GM21529 (cell line): ENCODE data around the gene CETN1.
A peak's percentile ranks its signal among the peaks of the same experiment; 100 is the strongest.

Experiments
- ATAC-seq: cut with Tn5 transposase; IDR thresholded peaks from one replicate; pipeline ENCODE4 v1.9.1; 2021; ENCODE audit not compliant: unreplicated experiment

Gene CETN1

GRCh38 chr18:574865-575645 lies 5.1 kb upstream of the CETN1 start:
- no peak for ATAC-seq

DNA sequence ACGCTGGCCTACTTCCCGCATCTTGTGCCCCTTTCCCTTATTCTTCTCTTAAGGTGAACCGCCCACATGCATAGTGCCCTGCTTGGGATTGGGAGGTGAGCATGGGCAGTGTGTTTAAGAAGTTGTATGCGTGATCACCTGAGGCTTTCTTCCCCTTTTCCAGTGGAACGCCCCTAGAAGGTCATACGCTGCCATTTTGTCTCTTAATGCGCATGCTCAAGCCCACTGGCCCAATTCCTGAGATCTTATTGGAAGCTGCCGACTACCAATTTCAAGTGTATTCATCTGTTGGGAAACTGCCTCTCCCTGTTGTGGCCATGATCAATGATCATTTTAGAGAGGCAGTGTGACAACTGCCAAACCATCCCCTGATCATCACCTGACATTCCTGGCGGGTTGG lies 3.3 kb upstream of the CETN1 start:
- ATAC-seq, result no peak

DNA sequence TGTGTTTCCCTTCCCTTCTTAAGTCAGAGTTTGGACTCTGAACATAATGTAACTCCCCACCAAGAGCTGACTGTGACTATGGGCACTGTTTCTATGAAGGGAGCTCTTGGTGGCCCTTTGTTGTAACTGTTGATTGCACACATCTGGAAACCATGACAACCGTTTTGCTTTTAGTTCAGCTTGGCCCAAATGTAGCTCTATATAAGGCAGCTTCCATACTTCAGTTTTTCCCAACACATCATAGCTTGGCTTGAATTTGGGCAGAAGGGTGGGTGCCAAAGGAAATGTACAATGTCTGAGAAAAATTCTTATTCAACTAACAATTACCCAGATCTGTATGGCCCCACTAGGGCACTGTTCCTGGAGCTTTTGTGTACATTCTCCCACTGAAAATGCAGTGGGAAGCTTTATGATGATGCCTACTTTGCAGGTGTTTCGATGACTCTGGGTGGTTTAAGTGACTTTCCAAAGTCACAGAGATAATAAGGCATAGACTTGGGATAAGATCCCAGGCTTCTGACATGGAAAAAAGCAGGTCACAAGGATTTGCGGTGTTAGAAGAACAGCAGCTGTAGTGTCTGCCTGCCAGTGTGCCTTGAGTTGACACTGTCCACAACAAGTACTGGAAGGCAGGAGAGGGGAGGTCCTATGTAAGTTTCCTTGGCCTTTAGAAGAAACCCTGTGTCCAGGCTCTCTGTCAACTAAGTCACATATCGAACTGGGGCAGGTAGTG lies 2.4 kb upstream of the CETN1 start:
- ATAC-seq, result no peak

GRCh38 chr18:579238-579637 lies 942 bp upstream of the CETN1 start:
- no peak for ATAC-seq

DNA sequence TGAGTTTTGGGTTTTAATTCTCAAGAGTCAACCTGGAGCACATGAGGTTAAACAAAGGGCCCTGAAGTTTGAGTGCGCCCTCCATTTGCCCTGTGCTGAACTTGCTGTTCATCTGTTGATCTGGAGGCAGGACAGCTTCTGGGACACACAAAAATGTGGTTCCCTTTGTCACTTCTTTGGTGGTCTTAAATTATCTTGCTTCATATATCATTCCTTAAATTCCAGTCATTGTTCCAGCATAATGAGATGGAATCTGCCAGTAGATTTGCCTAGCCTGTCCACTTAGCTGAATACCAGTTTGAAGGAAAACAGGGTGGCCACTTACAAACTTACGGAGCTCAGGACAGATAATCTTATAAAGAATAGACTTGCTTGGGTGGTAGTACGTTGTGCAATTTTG lies 916 bp downstream of the CETN1 start:
- ATAC-seq, result no peak

DNA sequence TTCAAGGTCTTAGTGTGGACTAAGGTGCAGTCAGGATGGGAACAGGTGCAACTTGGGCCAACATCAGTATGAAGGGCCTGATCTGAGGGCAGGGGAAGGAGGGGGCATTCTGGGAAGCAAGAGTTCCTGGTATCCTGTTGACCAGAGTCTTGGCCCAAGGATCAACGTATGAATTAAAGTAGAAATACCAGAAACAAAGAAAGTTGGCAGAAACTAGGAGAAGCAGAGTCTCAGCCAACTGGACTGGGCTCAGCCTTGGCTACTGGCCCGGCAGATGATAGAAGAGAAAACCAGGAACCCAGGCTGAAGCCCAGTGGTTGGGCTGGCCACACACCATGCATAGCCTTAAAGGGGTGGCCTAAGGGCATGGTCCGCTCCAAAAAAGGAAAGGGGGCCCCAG lies 2.3 kb downstream of the CETN1 start:
- ATAC-seq, result no peak

- no peak for ATAC-seq
These were observed 14.9 kb downstream of the CETN1 start for GRCh38 chr18:595068-595467.

DNA sequence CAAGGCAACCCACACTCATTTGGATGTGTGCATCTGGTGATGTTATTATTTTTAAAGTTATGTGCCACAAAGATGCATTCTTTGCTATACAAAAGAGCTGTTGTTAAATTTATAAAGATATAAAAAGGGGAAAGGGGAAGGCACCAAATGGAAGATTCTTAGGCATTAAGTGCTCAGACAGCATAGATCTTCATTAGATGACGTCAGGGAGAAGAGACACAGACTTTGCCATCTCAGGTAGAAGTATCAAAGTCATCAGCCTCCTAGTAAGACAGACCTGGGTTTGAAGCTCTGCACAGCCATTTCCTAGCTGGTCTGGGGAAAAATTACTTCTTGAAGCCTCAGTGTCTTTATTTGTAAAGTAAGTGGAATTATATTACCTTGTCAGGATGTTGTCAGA lies 15.4 kb downstream of the CETN1 start:
- no peak for ATAC-seq

- peak; percentile 62 for ATAC-seq
These were observed 16.2 kb downstream of the CETN1 start for GRCh38 chr18:596288-596881.

DNA sequence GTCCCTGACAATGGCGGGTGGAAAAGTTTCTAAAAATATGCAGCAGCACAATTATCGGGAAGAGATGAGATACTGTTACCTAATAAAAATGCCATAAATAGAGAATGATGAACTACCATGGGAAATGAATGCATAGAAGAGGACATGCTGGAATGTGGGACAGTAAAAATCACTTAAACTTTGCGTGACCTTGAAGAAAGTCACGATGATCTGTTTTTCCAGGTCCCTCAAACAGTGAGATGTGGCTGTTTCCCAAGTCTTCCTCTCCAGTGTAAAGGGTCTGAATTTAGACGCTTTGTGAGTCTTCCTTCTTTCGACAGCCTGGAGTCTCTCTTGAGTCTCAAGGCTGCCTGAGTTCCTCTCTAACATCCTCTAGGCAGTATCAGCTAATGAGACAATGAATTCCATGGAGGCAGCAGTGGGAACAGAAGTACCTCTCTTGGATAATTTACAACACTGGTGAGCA lies 18.0 kb downstream of the CETN1 start:
- ATAC-seq, result no peak

GRCh38 chr18:600107-600506 lies 19.9 kb downstream of the CETN1 start:
- no peak for ATAC-seq

DNA sequence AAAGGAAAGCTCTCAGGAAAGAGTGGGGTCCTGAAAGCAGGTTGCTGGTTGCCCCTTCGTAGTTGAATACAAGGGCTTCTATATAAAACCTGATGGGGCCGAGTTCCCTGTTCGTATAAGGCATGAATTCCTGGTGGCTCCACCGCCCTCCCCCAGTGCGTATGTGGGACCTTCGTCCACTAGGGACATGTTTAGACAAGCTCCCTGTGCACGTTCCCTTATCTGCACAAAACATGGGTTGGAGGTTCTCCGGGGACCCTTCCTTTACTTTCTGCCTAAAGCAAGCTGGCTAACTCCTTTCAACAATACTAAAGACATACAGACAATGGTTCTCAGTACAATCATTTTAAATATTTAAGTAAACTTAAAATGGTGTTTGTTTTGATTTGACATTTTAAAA lies 24.6 kb downstream of the CETN1 start:
- no peak for ATAC-seq

DNA sequence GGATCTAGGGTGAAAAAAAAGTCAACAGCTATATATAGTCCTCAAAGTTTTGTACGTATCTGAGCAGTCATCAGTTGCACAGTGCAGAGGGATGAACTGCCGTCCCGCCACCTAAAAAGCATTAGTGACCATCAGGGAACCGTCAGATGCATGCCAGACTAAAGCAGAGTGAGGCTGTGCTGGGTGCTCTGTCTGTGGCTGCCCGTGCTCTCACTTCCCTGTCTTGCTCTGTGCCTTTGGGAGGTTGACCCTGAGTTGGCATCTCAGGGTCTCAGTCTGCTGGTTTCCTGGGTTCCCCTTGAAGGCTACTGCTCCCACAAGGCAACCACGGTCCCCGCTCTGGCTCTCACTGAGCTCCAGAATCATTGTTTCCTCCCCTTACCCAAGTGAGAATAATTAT lies 27.8 kb downstream of the CETN1 start:
- ATAC-seq, result no peak

DNA sequence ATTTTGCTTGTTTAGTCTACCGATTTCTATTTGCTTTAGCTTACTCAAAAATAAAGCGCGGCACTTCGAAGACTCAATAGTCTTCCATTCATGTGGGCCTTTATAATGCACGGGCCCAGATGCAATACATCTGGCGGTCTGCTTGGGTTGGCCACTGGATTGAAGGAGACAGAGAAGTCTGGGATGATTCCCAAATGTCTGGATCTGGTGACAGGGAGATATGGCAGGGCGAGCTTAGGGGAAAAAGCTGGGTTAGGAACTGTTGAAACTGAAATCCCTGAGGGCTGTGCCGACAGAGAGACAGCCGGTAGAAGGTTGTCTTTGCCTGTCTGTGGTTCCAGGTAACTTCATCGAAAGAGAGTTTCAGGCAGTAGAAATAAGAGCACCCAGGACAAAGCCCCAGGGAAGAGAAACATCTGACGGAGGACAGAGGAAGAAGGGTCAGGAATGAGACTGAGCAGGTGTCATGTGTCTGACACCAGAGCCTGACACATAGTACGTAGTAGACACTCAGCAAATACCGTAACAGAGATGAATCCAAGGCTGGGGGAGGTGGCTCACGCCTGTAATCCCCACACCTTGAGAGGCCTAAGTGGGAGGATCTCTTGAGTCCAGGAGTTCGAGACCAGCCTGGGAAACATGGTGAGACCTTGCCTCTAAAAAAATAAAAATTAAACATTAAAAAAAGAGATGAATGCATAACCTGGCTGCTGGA lies 30.2 kb downstream of the CETN1 start:
- ATAC-seq, result no peak

- no peak for ATAC-seq
These were observed 32.0 kb downstream of the CETN1 start for GRCh38 chr18:612156-612555.

- ATAC-seq, result no peak
These were observed 34.0 kb downstream of the CETN1 start for GRCh38 chr18:614193-614592.

DNA sequence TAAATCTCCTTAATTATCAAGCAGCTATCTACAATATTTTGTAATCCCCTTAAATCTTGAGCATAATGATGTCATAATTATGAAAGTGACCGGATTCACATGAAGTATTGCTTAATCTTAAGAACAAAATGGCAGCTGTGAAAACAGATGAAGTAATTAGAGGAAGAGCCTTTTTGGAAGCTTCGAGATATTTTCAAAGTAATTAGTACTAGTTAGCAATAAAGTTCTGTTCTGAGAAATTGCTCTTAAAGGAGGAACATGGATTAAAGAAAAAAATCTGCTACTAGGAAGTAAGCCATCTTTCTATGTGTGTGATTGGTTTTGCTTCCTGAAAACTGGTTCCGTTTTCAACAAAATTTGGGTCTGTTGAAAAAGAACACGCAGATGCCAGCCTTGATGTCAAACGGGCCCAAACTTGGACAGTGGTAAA lies 34.9 kb downstream of the CETN1 start:
- no peak for ATAC-seq

DNA sequence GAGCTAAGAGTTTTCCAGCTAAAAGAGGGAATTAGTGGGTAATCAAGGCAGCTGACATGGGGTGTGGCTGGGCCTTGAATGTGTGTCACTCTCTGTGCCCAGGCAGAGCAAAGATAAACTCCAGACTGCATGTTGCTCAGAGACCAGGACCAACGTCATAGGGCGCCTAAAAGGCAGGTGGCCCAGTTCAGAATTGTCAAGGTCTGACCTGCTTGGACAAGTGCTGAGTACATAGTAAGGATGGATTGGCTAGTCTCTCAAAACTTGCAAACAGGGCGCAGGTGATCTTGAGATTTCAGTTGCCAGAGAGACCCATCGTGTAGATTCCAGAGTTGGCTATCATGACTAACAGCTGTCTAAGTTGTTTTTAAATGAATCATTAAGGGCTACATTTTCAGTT lies 35.6 kb downstream of the CETN1 start:
- ATAC-seq, result no peak

- no peak for ATAC-seq
These were observed 36.3 kb downstream of the CETN1 start for GRCh38 chr18:616380-616995.

DNA sequence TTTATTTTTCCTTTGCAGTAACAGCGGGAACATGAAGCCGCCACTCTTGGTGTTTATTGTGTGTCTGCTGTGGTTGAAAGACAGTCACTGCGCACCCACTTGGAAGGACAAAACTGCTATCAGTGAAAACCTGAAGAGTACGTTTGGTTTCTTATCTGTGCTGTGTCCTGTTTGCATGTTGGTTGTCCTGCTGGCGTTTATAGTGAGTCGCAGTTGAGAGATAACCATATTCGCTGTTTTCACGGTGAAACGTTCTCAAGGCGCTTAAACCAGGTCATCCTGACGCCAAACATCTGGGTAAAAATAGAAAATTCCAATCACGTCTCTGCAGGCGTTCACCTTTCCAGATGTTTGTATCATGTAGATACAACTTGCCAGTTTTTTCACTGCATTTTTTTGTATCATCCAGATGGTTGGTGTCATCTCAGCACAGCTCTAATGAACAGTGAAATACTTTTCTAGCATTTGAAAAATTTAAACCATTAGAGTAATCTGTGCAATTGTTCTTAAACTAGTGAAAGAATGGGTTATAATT lies 37.9 kb downstream of the CETN1 start:
- no peak for ATAC-seq

DNA sequence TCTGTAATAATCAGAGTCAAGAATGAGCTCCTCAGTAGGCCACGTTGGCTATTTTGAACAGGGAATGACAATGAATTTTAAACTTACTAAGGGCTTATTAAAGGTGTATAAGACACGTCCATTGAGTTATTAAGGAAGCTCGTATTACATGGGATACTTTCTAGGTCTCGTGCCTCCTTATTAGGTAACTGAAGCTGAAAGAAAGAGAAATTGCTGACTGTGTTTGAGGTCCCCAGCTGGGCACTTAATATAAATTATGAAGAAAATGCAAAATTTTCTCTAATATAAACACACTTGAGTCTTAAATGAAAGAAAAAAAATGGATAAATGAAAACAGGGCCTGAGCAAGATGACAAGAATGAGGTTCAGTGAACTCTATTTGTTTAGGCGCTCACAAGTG lies 38.4 kb downstream of the CETN1 start:
- ATAC-seq, result no peak
